Measurements from ENCODE around the gene MCOLN1. TPM values are rescaled to one million over a fixed set of nuclear protein-coding genes. Genes with fewer than 3 reads are reported as not detected.

MCOLN1 gene
- total and polyA plus RNA-seq, 4 donors: 9.3 to 45.4 (median 25.3) TPM

- Histone ChIP-seq H3K36me3 (ENCODE audit: control insufficient read depth, insufficient read depth, low read length) (no peaks in the 10 kb centered on the region), H3K27me3 (ENCODE audit: control insufficient read depth, insufficient read depth, low read length) (no peaks in the 10 kb centered on the region), H3K9me3 (ENCODE audit: control insufficient read depth, insufficient read depth, low read length) (no peaks in the 10 kb centered on the region), H3K4me1 (ENCODE audit: control insufficient read depth, insufficient read depth, low read length) (no peaks in the 10 kb centered on the region), H3K4me3 (ENCODE audit: low read depth, low read length) (no peak overlapping the region), H3K27ac (ENCODE audit: low read depth, low read length) (no peak overlapping the region)
- WGBS (ENCODE audit: insufficient coverage): 60% methylated on average over 10 of the region's 11 CpGs
- DNase-seq (ENCODE audit: low read depth in 4 of 6, low spot score in 6 of 6): no peak
Measured at GRCh38 chr19:7582446-7582845, 60.0 kb downstream of the MCOLN1 start.

Small RNAs within 50 kb of the gene (small RNA-seq; reads per million reads assigned to genes)
- gene AC008878.2 (ENCODE audit: low replicate concordance): not detected

Other genes with a start within 250 kb of the MCOLN1 start
- gene INSR, start 228.2 kb upstream of the MCOLN1 start, total RNA-seq: 10 to 100 TPM; 42.5 to 47.7 TPM
- 10 to 100 TPM; 15.3 to 23.9 TPM for gene INSR, start 228.2 kb upstream of the MCOLN1 start, polyA plus RNA-seq (ENCODE audit: insufficient read length in 2 of 2)
- 10 to 100 TPM; 19.7 to 25.1 TPM for gene ARHGEF18, start 173.7 kb upstream of the MCOLN1 start, total RNA-seq
- gene ARHGEF18, start 173.7 kb upstream of the MCOLN1 start, polyA plus RNA-seq (ENCODE audit: insufficient read length in 2 of 2): 10 to 100 TPM; 32.1 to 36.2 TPM
- 1 to 10 TPM; 1.7 to 6.0 TPM for gene PEX11G, start 33.6 kb upstream of the MCOLN1 start, total RNA-seq
- gene PEX11G, start 33.6 kb upstream of the MCOLN1 start, polyA plus RNA-seq (ENCODE audit: insufficient read length in 2 of 2): 1 to 10 TPM; 3.8 to 5.1 TPM
- 10 to 100 TPM; 12.3 to 33.7 TPM for gene ZNF358, start 6.5 kb upstream of the MCOLN1 start, total RNA-seq
- 10 to 100 TPM; 85.6 to 96.0 TPM for gene ZNF358, start 6.5 kb upstream of the MCOLN1 start, polyA plus RNA-seq (ENCODE audit: insufficient read length in 2 of 2)
- gene PNPLA6, start 13.1 kb downstream of the MCOLN1 start, total RNA-seq: 10 to 100 TPM; 45.8 to 47.8 TPM
- 10 to 100 TPM; 91.8 to 94.3 TPM for gene PNPLA6, start 13.1 kb downstream of the MCOLN1 start, polyA plus RNA-seq (ENCODE audit: insufficient read length in 2 of 2)
- 1 to 10 TPM; 4.9 to 7.9 TPM for gene CAMSAP3, start 73.2 kb downstream of the MCOLN1 start, total RNA-seq
- 10 to 100 TPM; 41.4 to 45.8 TPM for gene CAMSAP3, start 73.2 kb downstream of the MCOLN1 start, polyA plus RNA-seq (ENCODE audit: insufficient read length in 2 of 2)
- gene XAB2, start 106.9 kb downstream of the MCOLN1 start, total RNA-seq: 10 to 100 TPM; 18.6 to 29.3 TPM
- 10 to 100 TPM; 34.6 to 38.5 TPM for gene XAB2, start 106.9 kb downstream of the MCOLN1 start, polyA plus RNA-seq (ENCODE audit: insufficient read length in 2 of 2)
- gene PET100, start 107.2 kb downstream of the MCOLN1 start, total RNA-seq: 100 to 1,000 TPM in 1 of 2 donors, 10 to 100 TPM in 1; 18.1 to 107 TPM
- 100 to 1,000 TPM; 118 to 145 TPM for gene PET100, start 107.2 kb downstream of the MCOLN1 start, polyA plus RNA-seq (ENCODE audit: insufficient read length in 2 of 2)
- not detected for gene PCP2, start 111.1 kb downstream of the MCOLN1 start, total RNA-seq
- under 1 TPM in 1 of 2 donors, not detected in 1; 0.62 TPM for gene PCP2, start 111.1 kb downstream of the MCOLN1 start, polyA plus RNA-seq (ENCODE audit: insufficient read length in 2 of 2)
- gene STXBP2, start 114.5 kb downstream of the MCOLN1 start, total RNA-seq: 1 to 10 TPM; 4.4 to 8.3 TPM
- 10 to 100 TPM; 12.9 to 14.0 TPM for gene STXBP2, start 114.5 kb downstream of the MCOLN1 start, polyA plus RNA-seq (ENCODE audit: insufficient read length in 2 of 2)
- gene RETN, start 146.4 kb downstream of the MCOLN1 start, total RNA-seq: 1 to 10 TPM; 1.8 to 7.6 TPM
- gene RETN, start 146.4 kb downstream of the MCOLN1 start, polyA plus RNA-seq (ENCODE audit: insufficient read length in 2 of 2): under 1 TPM in 1 of 2 donors, not detected in 1; 0.74 TPM
- gene MCEMP1, start 154.5 kb downstream of the MCOLN1 start, total RNA-seq: 1 to 10 TPM in 1 of 2 donors, not detected in 1; 1.7 TPM
- under 1 TPM in 1 of 2 donors, not detected in 1; 0.41 TPM for gene MCEMP1, start 154.5 kb downstream of the MCOLN1 start, polyA plus RNA-seq (ENCODE audit: insufficient read length in 2 of 2)
- 100 to 1,000 TPM in 1 of 2 donors, 10 to 100 TPM in 1; 24.5 to 165 TPM for gene TRAPPC5, start 158.2 kb downstream of the MCOLN1 start, total RNA-seq
- gene TRAPPC5, start 158.2 kb downstream of the MCOLN1 start, polyA plus RNA-seq (ENCODE audit: insufficient read length in 2 of 2): 10 to 100 TPM; 95.8 to 98.4 TPM
- under 1 TPM; 0.50 to 0.59 TPM for gene FCER2, start 179.5 kb downstream of the MCOLN1 start, total RNA-seq
- gene FCER2, start 179.5 kb downstream of the MCOLN1 start, polyA plus RNA-seq (ENCODE audit: insufficient read length in 2 of 2): under 1 TPM in 1 of 2 donors, not detected in 1; 0.27 TPM
- gene CLEC4G, start 209.5 kb downstream of the MCOLN1 start, total RNA-seq: under 1 TPM; 0.17 to 0.50 TPM
- gene CLEC4G, start 209.5 kb downstream of the MCOLN1 start, polyA plus RNA-seq (ENCODE audit: insufficient read length in 2 of 2): 1 to 10 TPM; 1.5 to 2.1 TPM
- 1 to 10 TPM; 1.9 to 2.5 TPM for gene CD209, start 224.9 kb downstream of the MCOLN1 start, total RNA-seq
- gene CD209, start 224.9 kb downstream of the MCOLN1 start, polyA plus RNA-seq (ENCODE audit: insufficient read length in 2 of 2): under 1 TPM; 0.24 to 0.95 TPM
- gene CLEC4M, start 240.6 kb downstream of the MCOLN1 start, total RNA-seq: 1 to 10 TPM in 1 of 2 donors, under 1 TPM in 1; 0.33 to 1.8 TPM
- gene CLEC4M, start 240.6 kb downstream of the MCOLN1 start, polyA plus RNA-seq (ENCODE audit: insufficient read length in 2 of 2): 1 to 10 TPM in 1 of 2 donors, under 1 TPM in 1; 0.67 to 1.2 TPM